ENCODE data around the gene ATAD3B.

The ATAD3B gene

GRCh38 chr1:1431845-1432273 lies 39.7 kb upstream of the ATAD3B start:
- H3K9me3 ChIP-seq (replicated peaks in 1 of 11) = no peaks in the 10 kb centered on the region
- peaks cover 0 to under 1% (median 0%) of the 10 kb centered on the region in 11 experiments; a peak in 3 of 22 replicates for H3K27me3 ChIP-seq
- TF ChIP-seq Cebpa-rat (IDR thresholded peaks at IDR 0.05) = no peak
- peak overlapping the region; percentile 55 to 79 (median 72) for H3K9ac ChIP-seq
- H3K4me3 ChIP-seq = peak overlapping the region in 4 of 10 experiments; percentile 3 to 68 (median 52); a peak in 3 of 20 replicates
- H3K36me3 ChIP-seq = no peaks in the 10 kb centered on the region
- H3K4me2 ChIP-seq = peak overlapping the region; percentile 90 to 100 (median 99)
- H3K4me1 ChIP-seq = peaks cover 57 to 77% (median 71%) of the 10 kb centered on the region in 10 experiments
- H4K20me1 ChIP-seq = peaks cover 0 to 19% (median 10%) of the 10 kb centered on the region in 11 experiments; a peak in 14 of 22 replicates
- peak overlapping the region; percentile 54 to 78 (median 67); a peak in 20 of 22 replicates for H3K27ac ChIP-seq

GRCh38 chr1:1432274-1432950 lies 39.2 kb upstream of the ATAD3B start:
- Histone ChIP-seq H3K27ac (peak overlapping the region; percentile 54 to 78 (median 67); a peak in 21 of 22 replicates), H3K4me3 (peak overlapping the region in 7 of 10 experiments; percentile 37 to 68 (median 59); a peak in 10 of 20 replicates), H3K4me1 (peaks cover 63 to 83% (median 77%) of the 10 kb centered on the region in 10 experiments), H3K4me2 (peak overlapping the region; percentile 90 to 100 (median 99)), H3K27me3 (no peaks in the 10 kb centered on the region; a peak in 2 of 22 replicates), H3K9me3 (replicated peaks in 1 of 11) (no peaks in the 10 kb centered on the region), H3K36me3 (no peaks in the 10 kb centered on the region), H3K9ac (peak overlapping the region; percentile 55 to 79 (median 72)), H4K20me1 (peaks cover 0 to 24% (median 15%) of the 10 kb centered on the region in 11 experiments; a peak in 15 of 22 replicates)
- no peak for TF ChIP-seq Cebpa-rat (IDR thresholded peaks at IDR 0.05)

- no peaks in the 10 kb centered on the region; a peak in 2 of 22 replicates for H3K27me3 ChIP-seq
- no peak for TF ChIP-seq Cebpa-rat (IDR thresholded peaks at IDR 0.05)
- H3K4me1 ChIP-seq = peaks cover 70 to 90% (median 84%) of the 10 kb centered on the region in 10 experiments
- peak overlapping the region; percentile 53 to 79 (median 72) for H3K9ac ChIP-seq
- peak overlapping the region; percentile 90 to 100 (median 99) for H3K4me2 ChIP-seq
- no peaks in the 10 kb centered on the region for H3K9me3 ChIP-seq (replicated peaks in 1 of 11)
- H4K20me1 ChIP-seq = peaks cover 0 to 32% (median 23%) of the 10 kb centered on the region in 11 experiments; a peak in 15 of 22 replicates
- peak overlapping the region; percentile 63 to 78 (median 69) for H3K27ac ChIP-seq
- peak overlapping the region; percentile 32 to 70 (median 60); a peak in 19 of 20 replicates for H3K4me3 ChIP-seq
- H3K36me3 ChIP-seq = no peaks in the 10 kb centered on the region
Observed at GRCh38 chr1:1432951-1433803, 38.4 kb upstream of the ATAD3B start.

- no peak for TF ChIP-seq Cebpa-rat (IDR thresholded peaks at IDR 0.05)
- Histone ChIP-seq H3K27ac (peak overlapping the region; percentile 63 to 78 (median 69)), H3K9me3 (replicated peaks in 1 of 11) (no peaks in the 10 kb centered on the region), H3K4me3 (peak overlapping the region; percentile 32 to 70 (median 60)), H3K36me3 (no peaks in the 10 kb centered on the region; a peak in 1 of 22 replicates), H4K20me1 (peaks cover 0 to 38% (median 27%) of the 10 kb centered on the region in 11 experiments; a peak in 16 of 22 replicates), H3K4me1 (peaks cover 75 to 96% (median 90%) of the 10 kb centered on the region in 10 experiments), H3K4me2 (peak overlapping the region; percentile 90 to 100 (median 99)), H3K9ac (peak overlapping the region; percentile 53 to 79 (median 72)), H3K27me3 (no peaks in the 10 kb centered on the region; a peak in 2 of 22 replicates)
Observed at GRCh38 chr1:1433804-1434130, 37.8 kb upstream of the ATAD3B start.

- H3K9me3 ChIP-seq (replicated peaks in 1 of 11) = no peaks in the 10 kb centered on the region
- peaks cover 81 to 97% (median 95%) of the 10 kb centered on the region in 10 experiments for H3K4me1 ChIP-seq
- peak overlapping the region; percentile 63 to 78 (median 69) for H3K27ac ChIP-seq
- TF ChIP-seq Cebpa-rat (IDR thresholded peaks at IDR 0.05) = no peak
- peak overlapping the region; percentile 53 to 79 (median 72) for H3K9ac ChIP-seq
- peak overlapping the region; percentile 90 to 100 (median 99) for H3K4me2 ChIP-seq
- peaks cover 0 to 3% (median 0%) of the 10 kb centered on the region in 11 experiments; a peak in 1 of 22 replicates for H3K36me3 ChIP-seq
- H4K20me1 ChIP-seq = peaks cover 0 to 43% (median 28%) of the 10 kb centered on the region in 11 experiments; a peak in 16 of 22 replicates
- no peaks in the 10 kb centered on the region; a peak in 2 of 22 replicates for H3K27me3 ChIP-seq
- H3K4me3 ChIP-seq = peak overlapping the region; percentile 37 to 70 (median 62)
Observed at GRCh38 chr1:1434131-1434823, 37.3 kb upstream of the ATAD3B start.

- TF ChIP-seq Cebpa-rat (IDR thresholded peaks at IDR 0.05) = no peak
- no peaks in the 10 kb centered on the region for H3K9me3 ChIP-seq (replicated peaks in 1 of 11)
- H3K4me1 ChIP-seq = peaks cover 84 to 97% (median 97%) of the 10 kb centered on the region in 10 experiments
- H3K4me3 ChIP-seq = peak overlapping the region; percentile 57 to 70 (median 62); a peak in 19 of 20 replicates
- peak overlapping the region; percentile 90 to 100 (median 99) for H3K4me2 ChIP-seq
- peaks cover 0 to 4% (median 0%) of the 10 kb centered on the region in 11 experiments; a peak in 1 of 22 replicates for H3K36me3 ChIP-seq
- peaks cover 0 to 46% (median 28%) of the 10 kb centered on the region in 11 experiments; a peak in 16 of 22 replicates for H4K20me1 ChIP-seq
- peak overlapping the region; percentile 55 to 79 (median 72); a peak in 19 of 22 replicates for H3K9ac ChIP-seq
- H3K27ac ChIP-seq = peak overlapping the region in 8 of 11 experiments; percentile 65 to 78 (median 76); a peak in 16 of 22 replicates
- H3K27me3 ChIP-seq = no peaks in the 10 kb centered on the region; a peak in 2 of 22 replicates
Observed at GRCh38 chr1:1434824-1435105, 36.8 kb upstream of the ATAD3B start.

- Histone ChIP-seq H3K27me3 (no peaks in the 10 kb centered on the region; a peak in 2 of 22 replicates), H4K20me1 (peaks cover 0 to 46% (median 28%) of the 10 kb centered on the region in 11 experiments; a peak in 16 of 22 replicates), H3K9ac (peak within 1 kb of the TSS; percentile 55 to 79 (median 72); a peak in 21 of 22 replicates), H3K36me3 (peaks cover 0 to 4% (median 0%) of the 10 kb centered on the region in 11 experiments; a peak in 1 of 22 replicates), H3K9me3 (replicated peaks in 1 of 11) (no peaks in the 10 kb centered on the region), H3K4me3 (peak within 1 kb of the TSS; percentile 57 to 70 (median 62)), H3K4me1 (peaks cover 85 to 97% (median 97%) of the 10 kb centered on the region in 10 experiments), H3K4me2 (peak within 1 kb of the TSS; percentile 90 to 100 (median 99)), H3K27ac (peak within 1 kb of the TSS; percentile 63 to 78 (median 69); a peak in 19 of 22 replicates)
- TF ChIP-seq Cebpa-rat (IDR thresholded peaks at IDR 0.05) = no peak
Observed at GRCh38 chr1:1435106-1435903, 36.3 kb upstream of the ATAD3B start, which contains the start of gene VWA1. TSS of gene VWA1 (plus strand) at chr1:1435690. CDS start at chr1:1435749, 59 bp downstream.
